HG02759 (cell line): ENCODE data around the gene GP9.

ENCODE experiments used
- ATAC-seq: cut with Tn5 transposase; IDR thresholded peaks from one replicate; pipeline ENCODE4 v1.9.1; 2021; ENCODE audit warnings: mild to moderate bottlenecking, moderate library complexity; ENCODE audit not compliant: unreplicated experiment

The GP9 gene

DNA sequence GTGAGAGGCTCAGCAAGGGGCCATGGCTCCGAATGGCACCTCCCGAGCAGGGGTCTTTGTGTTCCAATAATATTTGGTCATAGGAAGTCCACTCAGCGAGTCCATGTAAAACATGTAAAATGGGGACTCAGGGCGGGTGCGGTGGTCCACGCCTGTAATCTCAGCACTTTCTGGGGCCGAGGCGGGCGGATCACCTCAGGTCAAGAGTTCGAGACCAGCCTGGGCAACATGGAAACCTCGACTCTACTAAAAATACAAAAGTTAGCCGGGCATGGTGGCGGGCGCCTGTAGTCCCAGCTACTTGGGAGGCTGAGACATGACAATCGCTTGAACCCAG is 33.1 kb upstream of the GP9 start:
- ATAC-seq: no peak

DNA sequence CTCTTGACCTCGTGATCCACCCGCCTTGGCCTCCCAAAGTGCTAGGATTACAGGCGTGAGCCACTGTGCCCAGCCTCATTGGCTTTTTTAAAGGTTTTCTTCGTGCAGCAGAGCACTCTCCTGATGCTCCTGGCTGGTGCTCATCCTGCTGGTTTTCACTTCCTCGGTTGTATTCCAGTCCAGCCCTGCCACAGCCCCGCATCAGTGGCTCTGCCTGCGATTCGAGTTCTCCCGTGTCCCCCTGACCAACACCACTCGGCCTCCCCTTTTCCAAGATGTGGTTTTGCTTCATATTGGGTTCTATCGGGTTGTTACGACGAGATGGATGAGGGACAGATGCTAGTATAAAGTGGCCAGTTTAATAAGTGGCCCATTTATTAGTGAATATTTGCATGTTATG is 31.7 kb upstream of the GP9 start:
- ATAC-seq: no peak

DNA sequence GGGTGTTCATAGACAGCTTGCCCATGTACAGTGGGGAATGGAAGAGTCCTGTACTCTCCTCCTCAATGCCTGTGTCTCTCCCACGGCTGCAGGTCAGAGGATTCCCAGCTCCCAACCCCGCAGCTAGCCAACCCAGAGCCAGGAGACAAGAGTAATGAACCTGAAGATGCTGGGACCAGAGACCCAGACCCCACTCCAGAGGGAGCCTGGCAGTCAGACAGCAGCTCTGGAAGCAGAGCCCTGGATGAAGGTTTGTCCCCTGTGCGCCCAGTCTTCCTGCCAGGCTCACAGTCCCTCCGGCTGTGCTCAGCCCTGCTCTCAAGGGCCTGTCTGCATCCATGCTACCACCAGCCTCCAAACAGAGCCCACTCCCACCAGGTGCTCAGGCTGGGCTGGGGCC is 30.0 kb upstream of the GP9 start:
- ATAC-seq: no peak

DNA sequence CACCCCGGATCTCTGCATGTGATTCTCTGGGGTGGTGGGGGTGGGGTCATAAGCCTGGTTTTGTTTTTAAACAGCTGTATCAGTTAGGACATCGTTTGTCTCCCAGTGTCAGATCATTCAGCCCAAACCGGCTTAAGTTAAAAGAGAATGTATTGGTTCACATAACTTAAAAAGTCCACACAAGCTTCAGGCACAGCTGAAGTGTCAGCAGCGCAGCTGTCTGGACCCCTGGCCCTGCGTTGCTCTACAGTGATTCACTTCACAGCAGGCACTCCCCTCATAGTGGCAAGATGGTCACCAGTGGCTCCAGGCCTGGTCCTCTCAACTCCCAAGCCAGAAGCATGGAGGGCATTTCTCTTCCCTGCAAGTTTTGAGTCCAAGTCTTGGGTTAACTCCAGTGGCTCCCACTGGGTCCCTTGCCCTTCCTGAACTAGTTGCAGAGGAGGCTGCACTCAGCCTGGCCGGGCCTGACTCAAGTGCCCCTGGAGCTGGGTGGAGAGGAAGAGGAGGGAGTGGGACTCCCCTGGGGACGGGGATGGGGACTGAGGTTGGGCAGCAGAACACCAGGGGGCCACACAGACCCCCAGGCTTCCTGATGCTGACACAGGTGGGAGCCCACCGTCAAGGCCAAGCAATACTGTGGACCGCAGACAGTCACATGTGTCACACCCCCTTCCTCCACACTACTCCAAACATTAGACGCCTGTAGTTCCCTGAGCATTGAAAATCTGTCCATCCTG is 28.9 kb upstream of the GP9 start:
- ATAC-seq: no peak

DNA sequence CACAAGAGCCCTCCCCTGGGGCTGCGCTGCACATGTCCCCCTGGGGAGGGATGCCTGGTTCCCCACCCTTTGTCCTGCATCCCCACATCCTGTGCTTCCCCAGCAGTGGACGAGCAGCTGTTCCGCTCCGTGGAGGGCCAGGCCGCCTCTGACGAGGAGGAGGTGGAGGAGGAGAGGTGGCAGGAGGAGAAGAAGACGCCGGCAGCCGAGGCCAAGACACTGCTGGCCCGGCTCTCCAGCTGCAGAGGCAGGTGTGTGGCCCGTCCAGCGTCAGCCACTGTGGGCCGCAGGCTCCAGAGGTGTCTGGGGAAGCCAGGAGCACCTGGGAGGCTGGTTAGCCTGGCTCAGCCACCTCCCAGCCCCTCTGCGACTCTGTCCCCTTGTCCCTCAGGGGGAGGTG is 27.9 kb upstream of the GP9 start:
- no peak for ATAC-seq

DNA sequence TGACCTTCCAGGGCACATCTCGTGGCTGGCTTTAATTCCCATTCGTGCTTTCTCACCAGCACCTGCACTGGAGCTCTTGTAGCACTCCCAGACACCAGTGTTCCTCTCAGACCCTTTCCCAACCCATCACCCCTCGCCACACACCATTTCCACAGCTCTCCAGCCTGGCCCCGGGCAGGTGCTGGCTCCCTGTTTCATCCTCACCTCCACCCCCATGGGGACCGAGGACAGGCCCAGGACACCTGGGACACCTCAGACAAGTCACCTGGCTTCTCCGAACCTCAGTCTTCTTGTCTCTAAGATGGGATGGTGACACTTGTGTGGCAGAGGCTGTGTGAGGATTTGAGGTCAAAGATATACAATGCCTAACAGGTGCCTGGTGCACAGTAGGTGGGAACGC is 27.4 kb upstream of the GP9 start:
- no peak for ATAC-seq

DNA sequence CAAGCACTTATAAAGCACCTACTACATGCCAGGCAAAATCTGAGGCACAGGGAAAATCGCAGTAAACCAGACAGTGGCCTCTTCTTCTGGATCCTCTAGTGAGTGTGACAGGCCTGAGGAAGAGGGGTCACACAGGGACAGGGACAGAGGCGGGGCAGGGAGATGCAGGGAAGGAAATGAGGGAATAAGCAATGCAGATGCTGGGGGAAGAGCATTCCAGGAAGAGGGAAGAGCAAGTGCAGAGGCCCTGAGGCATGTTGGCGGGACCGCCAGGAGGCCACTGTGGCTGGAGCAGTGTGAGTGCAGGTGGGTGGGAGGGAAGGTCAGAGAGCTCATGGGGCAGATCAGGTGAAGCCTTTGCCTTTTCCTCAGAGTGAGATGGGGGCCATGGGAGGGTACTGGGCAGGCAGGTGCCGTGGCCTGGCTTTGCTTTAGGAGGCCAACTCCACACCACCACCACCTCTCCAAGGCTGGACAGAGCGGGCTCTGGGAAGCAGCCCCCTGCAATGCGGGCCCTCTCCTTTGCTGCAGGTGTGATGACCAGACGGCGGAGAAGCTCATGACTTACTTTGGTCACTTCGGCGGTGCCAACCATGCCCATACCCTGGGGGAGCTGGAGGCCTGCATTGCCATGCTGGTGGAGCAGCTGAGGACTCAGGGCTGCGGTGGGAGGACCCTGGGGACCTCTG is 26.8 kb upstream of the GP9 start:
- ATAC-seq: no peak

DNA sequence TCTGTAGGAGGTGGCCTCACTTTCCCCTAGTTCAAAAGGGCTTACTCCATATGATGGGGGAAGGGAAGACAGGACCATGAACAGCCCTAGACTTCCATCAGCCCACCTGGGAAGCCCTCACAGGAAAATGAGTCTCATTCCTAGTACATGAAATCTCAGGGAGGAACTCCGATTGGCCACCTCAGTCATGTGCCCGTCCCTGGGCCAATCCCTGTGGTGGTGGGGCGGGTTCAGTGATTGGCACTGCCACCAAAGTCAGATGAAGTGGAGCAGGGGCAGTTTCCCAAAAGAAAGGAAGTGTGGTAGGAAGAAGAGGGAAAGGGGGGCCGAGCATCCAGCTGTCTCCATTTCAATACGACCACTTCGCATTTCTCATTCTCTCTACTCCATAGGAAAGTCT is 25.9 kb upstream of the GP9 start:
- no peak for ATAC-seq

DNA sequence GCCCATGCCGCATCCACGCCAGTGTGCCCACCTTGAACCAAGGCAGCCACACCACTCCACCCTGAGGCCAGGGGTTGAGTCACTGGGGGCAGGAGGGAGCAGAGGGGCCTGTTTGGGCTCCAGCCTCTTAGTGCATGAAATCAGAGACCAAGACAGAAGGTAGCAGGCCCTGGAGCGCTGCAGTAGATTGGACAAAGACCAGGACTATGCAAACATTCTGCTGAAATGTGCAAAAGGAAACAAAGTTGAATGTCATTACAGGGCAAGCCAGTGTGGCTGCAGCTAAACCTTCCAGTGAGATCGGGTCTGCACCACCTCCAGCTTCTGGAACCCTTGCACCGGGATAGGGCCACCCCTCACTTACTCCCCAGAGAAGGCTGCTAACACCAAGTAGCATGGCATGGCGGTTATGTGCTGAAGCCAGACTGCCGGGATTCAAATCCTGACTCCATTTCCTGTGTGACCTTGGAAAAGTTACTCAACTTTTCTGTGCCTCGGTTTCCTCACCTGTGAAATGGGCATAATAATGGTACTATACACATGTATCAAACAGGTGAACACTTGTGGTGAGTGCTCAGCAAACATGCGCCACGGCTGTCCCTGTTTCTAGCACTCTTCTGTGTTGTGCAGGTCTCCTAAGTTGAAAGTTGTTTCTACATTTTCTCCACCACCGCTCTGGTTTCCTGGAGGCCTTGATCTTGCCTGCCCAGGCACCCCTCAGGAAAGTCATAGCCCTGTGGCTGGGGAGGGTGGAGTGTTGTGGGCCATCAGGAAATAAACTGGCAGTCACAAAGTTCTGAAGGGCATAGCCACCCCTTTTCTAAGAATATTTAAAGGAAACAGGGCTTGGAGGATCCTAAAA is 25.0 kb upstream of the GP9 start:
- no peak for ATAC-seq

DNA sequence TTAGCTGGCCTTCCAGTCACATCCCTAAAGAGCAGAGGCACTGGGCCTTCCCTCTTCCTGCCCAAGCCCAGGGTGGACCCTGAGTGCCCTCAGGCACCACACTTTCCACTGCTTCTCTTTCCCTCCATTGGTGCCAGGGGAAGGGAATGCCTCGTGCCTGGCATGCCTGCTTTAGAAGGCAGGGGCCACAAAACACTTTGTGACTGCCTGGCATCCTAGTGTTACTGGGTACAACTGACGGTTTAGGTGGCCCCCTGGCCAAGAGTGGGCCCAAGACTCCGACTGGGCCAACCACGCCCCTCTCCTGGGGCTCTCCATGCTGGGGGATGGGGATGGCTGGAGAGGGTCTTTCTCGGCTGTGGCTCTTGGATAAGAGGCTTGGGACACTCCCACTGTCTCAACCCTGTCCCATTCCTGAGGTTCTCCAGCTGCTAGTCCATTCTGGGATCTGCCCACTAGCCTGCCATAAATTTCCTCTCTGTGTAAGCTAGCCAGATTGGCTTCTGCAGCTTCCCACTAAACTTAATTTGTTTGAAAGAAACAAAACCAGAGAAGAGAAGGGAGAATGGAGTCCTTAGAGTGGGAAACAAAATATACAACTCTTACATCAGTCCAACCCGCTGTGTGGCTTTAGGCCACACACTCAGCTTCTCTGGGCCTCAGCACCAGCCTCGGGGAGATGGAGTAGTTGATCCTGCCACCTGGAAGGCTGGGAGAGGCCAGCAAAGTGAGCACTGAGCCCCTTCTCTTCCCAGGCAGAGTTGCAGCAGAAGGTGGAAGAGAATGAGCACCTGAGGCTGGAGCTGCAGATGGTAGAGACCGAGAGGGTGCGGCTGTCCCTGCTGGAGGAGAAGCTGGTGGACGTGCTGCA is 24.1 kb upstream of the GP9 start:
- ATAC-seq: no peak

DNA sequence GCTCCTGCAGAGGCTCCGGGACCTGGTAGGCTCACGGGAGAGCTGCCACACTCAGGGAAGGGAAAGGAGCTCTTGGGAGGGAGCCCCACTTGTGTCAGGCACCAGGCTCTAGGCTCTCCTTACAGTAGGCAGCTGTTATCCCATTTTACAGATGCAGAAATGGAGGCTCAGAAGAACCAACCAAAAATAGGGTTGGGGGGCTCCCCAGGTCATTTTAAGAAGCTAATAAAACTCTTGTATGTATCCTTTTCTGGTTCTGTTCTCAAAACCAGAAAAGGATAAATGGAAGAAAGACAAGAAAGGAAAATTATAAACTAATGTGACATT is 23.5 kb upstream of the GP9 start:
- ATAC-seq: no peak

DNA sequence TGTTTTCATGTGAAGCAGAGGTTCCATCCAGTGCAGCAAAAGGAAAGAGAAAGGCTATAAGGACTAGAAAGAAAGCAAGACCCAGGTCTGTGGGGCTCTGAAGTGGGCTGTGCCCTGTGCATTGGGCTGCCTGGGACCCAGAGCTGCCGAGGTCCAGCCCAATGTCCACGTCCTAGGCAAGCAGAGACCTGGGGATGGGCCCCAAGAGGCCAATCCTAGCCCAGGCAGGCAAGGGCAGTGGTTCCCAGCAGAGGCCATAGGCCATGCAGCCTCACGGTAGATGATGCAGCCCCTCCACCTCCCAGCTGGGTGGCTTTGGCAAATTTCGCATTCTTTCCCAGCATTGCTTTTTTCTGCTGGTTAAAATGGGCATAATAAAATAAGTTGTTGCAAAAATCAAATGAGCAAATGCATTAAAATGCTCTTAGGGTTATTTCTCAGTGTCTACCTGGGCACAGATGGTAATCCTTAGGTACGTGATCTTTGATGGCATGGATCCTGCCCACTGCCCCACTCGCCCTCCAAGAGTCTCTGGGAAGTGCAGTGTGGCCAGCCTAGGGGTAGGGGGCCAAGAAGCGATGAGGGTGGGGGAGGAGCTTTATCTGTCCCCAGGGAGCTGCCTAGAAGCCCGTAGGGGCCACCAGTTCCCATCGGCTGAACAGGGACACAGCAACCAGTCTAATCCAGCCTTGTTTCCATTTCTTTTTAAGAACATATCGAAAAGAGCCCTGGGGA is 22.3 kb upstream of the GP9 start:
- ATAC-seq: no peak

DNA sequence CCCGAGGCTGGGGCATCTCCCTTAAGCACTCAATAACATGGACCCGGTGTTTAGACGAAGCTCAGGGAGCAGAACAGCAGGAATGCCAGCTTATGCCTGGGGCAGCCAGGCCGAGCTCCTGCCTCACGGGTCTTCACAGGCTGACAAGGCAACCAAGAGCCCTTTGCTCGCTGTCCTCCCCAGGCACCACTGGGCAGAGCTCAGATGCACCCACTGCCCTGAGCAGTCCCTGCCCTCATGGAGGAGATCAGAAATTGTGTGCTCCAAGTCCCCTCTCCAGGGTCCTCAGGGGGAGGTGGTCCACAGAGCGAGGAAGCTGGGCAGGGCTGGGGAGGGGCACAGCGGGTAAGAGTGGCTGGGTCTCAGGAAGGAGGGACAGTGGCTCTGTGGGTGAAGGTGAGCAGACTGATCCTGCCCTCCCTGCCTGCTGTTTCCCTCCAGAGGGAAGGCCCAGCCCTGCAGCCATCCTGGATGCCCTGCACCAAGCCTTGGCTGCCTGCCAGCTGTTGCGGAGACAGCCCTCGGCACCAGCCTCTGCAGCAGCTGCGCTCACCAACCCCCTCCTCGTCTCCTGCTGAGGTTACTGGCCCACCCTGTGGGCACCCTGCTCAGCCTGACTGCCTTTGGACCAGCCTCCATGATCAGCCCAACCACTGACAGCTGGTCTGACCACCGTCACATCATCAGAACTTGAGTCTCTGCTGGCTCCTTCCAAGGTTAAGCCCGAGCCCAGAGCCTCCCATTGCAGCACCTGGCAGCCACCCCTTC is 21.1 kb upstream of the GP9 start:
- no peak for ATAC-seq

DNA sequence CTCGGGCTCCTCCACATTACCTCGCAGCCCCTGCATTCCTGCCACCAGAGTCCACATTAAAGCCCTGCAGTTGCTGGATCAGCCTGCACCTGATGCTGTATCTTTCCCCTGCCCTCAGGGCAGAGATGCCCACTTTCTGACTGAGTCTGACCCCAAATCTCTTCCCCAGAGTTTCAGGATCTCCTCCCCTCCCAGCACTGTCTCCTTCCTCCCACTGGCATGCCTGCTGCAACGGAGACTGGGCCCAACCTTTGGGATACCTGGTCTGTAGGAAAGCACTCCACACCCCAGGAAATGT is 20.6 kb upstream of the GP9 start:
- no peak for ATAC-seq

DNA sequence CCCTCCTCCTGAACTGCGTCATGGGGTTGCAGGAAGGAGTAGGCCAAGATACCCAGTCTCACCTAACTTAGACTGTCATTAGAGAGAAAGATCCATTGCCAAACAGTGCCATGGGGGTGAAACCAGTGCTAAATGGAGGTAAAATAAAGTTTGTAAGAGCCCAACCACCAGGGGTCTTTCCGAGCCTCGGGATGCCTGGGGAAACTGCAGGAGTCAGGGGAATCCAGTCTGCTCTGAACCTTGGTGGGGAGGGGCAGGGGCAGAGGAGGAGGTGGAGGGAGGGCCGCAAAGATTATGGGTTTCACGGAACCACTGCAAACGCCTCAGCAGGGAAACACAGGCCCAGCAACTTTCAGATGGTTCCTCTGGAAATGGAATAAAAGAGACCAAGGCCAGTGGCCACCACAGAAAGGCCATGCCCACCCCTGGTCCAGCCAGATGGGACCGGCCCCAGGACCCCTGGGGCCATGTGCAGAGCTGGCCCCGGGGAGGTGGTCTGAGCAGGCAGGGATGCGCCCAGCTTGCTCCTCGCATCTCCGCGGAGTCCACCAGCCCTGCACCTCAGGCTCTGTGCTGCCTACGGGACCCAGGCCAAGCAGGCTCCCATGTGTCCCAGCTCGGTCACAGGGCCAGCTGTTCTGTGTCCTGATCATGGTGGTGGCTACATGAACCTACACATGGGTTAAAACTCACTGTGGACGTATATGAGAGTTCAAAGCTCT is 19.8 kb upstream of the GP9 start:
- no peak for ATAC-seq

DNA sequence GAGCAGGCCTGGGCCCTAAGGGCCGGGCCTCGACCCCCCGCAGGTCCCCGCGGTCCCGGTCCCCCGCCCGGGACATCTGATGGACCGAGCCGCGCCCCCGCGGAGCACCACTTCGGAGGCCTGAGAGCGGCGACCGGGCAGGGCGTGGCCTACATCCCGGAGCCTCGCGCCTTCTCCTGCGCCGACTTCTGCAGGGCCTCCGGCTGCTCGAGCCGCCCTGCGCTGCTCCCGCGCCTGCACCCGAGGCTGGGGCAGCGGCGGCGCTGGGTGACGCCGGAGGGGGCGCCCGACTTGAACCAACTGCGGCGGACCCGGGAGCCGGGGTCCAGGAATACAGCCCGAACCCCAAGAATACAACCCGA is 14.9 kb upstream of the GP9 start:
- ATAC-seq: peak; percentile 43

DNA sequence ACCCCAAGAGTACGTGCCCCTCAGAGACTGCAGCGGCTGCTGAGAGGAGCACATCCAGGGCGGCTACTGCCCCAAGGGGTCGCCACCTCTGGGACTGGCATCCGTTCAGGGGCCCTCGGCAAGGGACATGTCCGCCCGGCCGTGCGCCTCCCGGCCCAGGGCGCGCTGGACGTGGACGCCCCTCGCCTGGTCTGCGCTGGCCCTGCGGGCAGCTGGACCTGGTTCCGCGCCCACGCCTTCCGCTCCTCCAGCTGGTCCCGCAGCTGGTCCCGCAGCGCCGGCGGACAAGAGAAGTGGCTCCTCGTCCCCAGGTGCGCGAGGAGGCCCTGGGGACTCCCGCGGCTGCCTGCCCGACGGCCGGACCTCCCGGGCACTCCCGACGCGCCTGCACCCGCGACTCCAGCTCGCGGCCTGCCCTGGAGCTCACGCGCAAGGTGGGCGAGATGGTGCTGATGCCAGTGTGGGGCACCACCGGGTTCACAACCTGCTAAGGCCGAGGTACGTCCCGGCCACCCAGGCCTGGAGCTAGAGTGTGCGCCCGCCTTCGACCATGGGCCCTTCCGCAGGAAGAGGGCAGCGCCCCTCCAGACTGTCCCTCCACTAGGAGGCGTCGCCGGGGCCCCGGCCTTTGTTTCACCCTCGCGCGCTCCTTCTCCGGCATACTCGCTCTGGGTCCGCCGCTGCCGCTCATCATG is 14.4 kb upstream of the GP9 start:
- peak; percentile 13 for ATAC-seq

DNA sequence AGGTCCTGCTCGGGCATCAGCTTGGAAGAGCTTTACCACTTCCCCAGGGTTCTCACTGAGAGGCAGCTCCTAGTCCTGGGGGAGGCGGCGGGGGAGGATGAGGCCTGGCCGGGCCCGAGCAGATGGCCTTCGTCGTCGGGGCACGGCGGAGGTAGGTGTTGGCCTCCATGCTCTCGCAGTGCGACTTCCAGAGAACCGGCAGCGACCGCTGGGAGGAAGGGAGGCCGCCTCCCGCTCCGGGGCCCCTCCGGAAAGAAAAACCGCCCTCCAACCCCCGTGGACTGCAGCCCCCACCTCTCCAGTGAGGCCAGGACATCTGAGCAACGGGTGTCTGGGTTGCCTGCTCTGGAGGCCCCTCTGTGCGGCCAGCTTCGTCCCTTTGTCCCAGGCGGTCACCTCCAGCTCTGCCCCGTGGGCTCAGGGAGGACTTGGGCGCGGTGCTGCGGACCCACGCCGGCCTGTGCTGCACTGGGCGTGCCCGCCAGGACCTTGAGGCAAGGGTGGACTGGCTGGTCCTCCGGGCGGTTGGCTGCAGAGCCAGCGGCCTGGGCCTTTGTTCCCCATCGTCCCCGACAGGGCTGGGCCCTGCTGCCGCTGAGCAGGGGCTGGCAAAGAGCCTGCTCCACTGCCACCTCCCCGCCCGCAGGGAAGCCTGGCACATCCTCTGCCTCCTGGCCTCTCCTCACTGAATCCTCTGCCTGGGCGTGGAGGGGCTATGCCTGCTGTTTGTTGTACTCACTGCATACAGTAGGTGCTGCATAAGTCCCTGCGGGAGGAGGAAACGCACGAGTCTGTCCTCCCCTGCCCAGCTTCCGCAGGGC is 13.6 kb upstream of the GP9 start:
- no peak for ATAC-seq
